Heart right ventricle (tissue), 16 donors: ENCODE results near the gene COL5A1. TPM values are rescaled to one million over a fixed set of nuclear protein-coding genes. Genes with fewer than 3 reads are reported as not detected.
A peak's percentile ranks its signal among the peaks of the same experiment; 100 is the strongest.

Experiments
- ATAC-seq, 8 donors: fragments of 200-7000 bp; cut with Tn5 transposase; one replicate each; pipeline ENCODE4 v1.9.1; 2020; ENCODE audit warnings: mild to moderate bottlenecking in 8 of 8, moderate library complexity in 8 of 8, moderate number of reproducible peaks in 1 of 8
- DNase-seq, 2 donors: peaks; one replicate each; pipeline ENCODE4 v3.0.0-alpha.2; 2020
- H3K27ac ChIP-seq, 10 donors: fragments of 200-600 bp; sonication (generic) in 2 of 10; one replicate each; pipeline versions ENCODE4 v1.5.0 to v1.8.0; 2020 to 2022; ENCODE audit warnings: mild to moderate bottlenecking in 3 of 10
- H3K27me3 ChIP-seq, 7 donors: fragments of 200-600 bp; one replicate each; pipeline ENCODE4 v1.8.0; 2021 to 2022; ENCODE audit warnings: mild to moderate bottlenecking in 2 of 7
- H3K36me3 ChIP-seq, 9 donors: fragments of 200-600 bp; sonication (generic) in 1 of 9; one replicate each; pipeline versions ENCODE4 v1.5.0 to v1.8.0; 2020 to 2022; ENCODE audit warnings: mild to moderate bottlenecking in 2 of 9
- H3K4me1 ChIP-seq, 9 donors: fragments of 200-600 bp; sonication (generic) in 1 of 9; one replicate each; pipeline versions ENCODE4 v1.5.0 to v1.8.0; 2020 to 2022; ENCODE audit warnings: mild to moderate bottlenecking in 4 of 9
- H3K4me3 ChIP-seq, 10 donors: fragments of 200-600 bp; sonication (generic) in 2 of 10; one replicate each; pipeline versions ENCODE4 v1.5.0 to v1.8.0; 2020 to 2022; ENCODE audit warnings: mild to moderate bottlenecking in 7 of 10, moderate library complexity in 2 of 10
- H3K9me3 ChIP-seq, 11 donors: fragments of 200-600 bp in 10 of 11; sonication (generic) in 2 of 11; one replicate each; pipeline versions ENCODE4 v1.5.0 to v1.8.0; 2013 to 2022; ENCODE audit warnings: mild to moderate bottlenecking in 2 of 11, control low read depth in 1 of 11, moderate library complexity in 1 of 11
- CTCF ChIP-seq, 9 donors: fragments of 200-600 bp; sonication (generic) in 2 of 9; IDR thresholded peaks; one replicate each; pipeline versions ENCODE4 v1.5.0 to v1.8.0; 2021 to 2022; ENCODE audit warnings: antibody characterized with exemption in 9 of 9, mild to moderate bottlenecking in 5 of 9, moderate library complexity in 1 of 9
- whole genome bisulfite sequencing, 2 donors: extraction: QIAGEN DNeasy Blood & Tissue Kit; methylation state at CpG; one replicate each; pipeline ENCODE4 v1.1.7; 2013; ENCODE audit warnings: inconsistent platforms in 1 of 2; 5-methylcytosine and 5-hydroxymethylcytosine counted together
- intact Hi-C, 10 donors: fragments of 100-400 bp; cut with DNase I; formaldehyde crosslinking; loops; one replicate each; pipeline versions ENCODE4 v1.11.1 to v1.14.2; 2022
- polyA plus RNA-seq, 2 donors: library from polyadenylated mRNA; stranded (reverse); fragments of 200-250 nt; gene quantifications; one replicate each; pipeline ENCODE4 v1.2.3, GENCODE V29; 2013
- total RNA-seq, 10 donors: library from RNA; stranded (reverse); fragmentation: NEBNext Ultra II Directional in 3 of 10; extraction: Animal tissue kit (Norgen Biotek cat#: 25700) in 3 of 10; gene quantifications; one replicate each; pipeline versions ENCODE4 v1.2.1 to v1.2.4, GENCODE V29; 2021 to 2023
- donor health status: Arrhythmogenic right ventricular cardiomyopathy.
- donor health status: ischemic (EF 13 %, LVEDD 7.1; RV severe dilation, severe dysfunction).
- donor health status: healthy with polysubstance abuse.
- donor health status: DM: no; HTN: yes; CAD: no.
- donor health status: DM: no; HTN: no; CAD: no.
- donor health status: ischemic (EF 25% LVEDD 6.9; RV normal size, moderate dysfunction).
- donor health status: ischemic (EF 25% LVEDD 5.7; RV mildly dilated, moderate dysfunction).
- donor health status: healthy.
- donor health status: DM: yes; HTN: yes; CAD: no.
- donor health status: Ischemic cardiomyopathy.
- donor health status: ischemic (EF 35%, LVEDD 5.7; RV mildly dilated, moderate dysfunction).
- donor health status: nonischemic (EF 11% LVEDD 7.7; RV severe dilation, severe dysfunction).
- donor health status: DM: yes; HTN: yes; CAD: no.
- donor health status: PGD.
- donor health status: ischemic (EF 29% LVEDD 5.4; RV normal size, mild dysfunction).
- donor health status: nonischemic (EF 23%, LVEDD 6.1; RV moderate dilation, normal function).

Gene COL5A1
- total and polyA plus RNA-seq, 12 donors = 8.1 to 60.0 (median 13.3) TPM

GRCh38 chr9:134868751-134869553, 227.3 kb downstream of the COL5A1 start:
- no peak for TF ChIP-seq CTCF (IDR thresholded peaks at IDR 0.05)
- peaks cover 0 to 7% (median 0%) of the 10 kb centered on the region in 11 donors for H3K9me3 ChIP-seq
- H3K27ac ChIP-seq = no peak overlapping the region
- intact Hi-C loops = no loop called here
- H3K4me1 ChIP-seq = peaks cover 3 to 27% (median 14%) of the 10 kb centered on the region in 9 donors
- no peaks in the 10 kb centered on the region for H3K36me3 ChIP-seq
- H3K27me3 ChIP-seq = no peaks in the 10 kb centered on the region
- WGBS, 2 donors = 87% methylated on average over 25 of the region's 25 CpGs
- ATAC-seq (peak in 1 of 8 donors; percentile 19), DNase-seq (no peak)
- no peak overlapping the region for H3K4me3 ChIP-seq

- H3K27me3 ChIP-seq = no peaks in the 10 kb centered on the region
- no peak for DNase-seq
- no peaks in the 10 kb centered on the region for H3K36me3 ChIP-seq
- H3K9me3 ChIP-seq = peaks cover 0 to 14% (median 0%) of the 10 kb centered on the region in 11 donors
- intact Hi-C loops = no loop called here
- peaks cover 0 to 19% (median 8%) of the 10 kb centered on the region in 9 donors for H3K4me1 ChIP-seq
- peak in 1 of 8 donors; percentile 18 for ATAC-seq
- no peak overlapping the region for H3K27ac ChIP-seq
- TF ChIP-seq CTCF (IDR thresholded peaks at IDR 0.05) = no peak
- 88 to 92% methylated on average over 15 to 17 of the region's 17 CpGs for WGBS, 2 donors
- no peak overlapping the region for H3K4me3 ChIP-seq
Measured at GRCh38 chr9:134869554-134870300, 228.1 kb downstream of the COL5A1 start.

- Histone ChIP-seq H3K4me3 (no peak overlapping the region), H3K27ac (no peak overlapping the region), H3K27me3 (no peaks in the 10 kb centered on the region), H3K36me3 (no peaks in the 10 kb centered on the region), H3K4me1 (peaks cover 0 to 19% (median 8%) of the 10 kb centered on the region in 9 donors), H3K9me3 (peaks cover 0 to 14% (median 0%) of the 10 kb centered on the region in 11 donors)
- ATAC-seq = peak in 1 of 8 donors; percentile 52
- DNase-seq = no peak
- intact Hi-C loops = no loop called here
- WGBS, 2 donors = 90 to 93% methylated on average over 11 of the region's 11 CpGs
- TF ChIP-seq CTCF (IDR thresholded peaks at IDR 0.05) = no peak
Measured at GRCh38 chr9:134870301-134870694, 228.7 kb downstream of the COL5A1 start.
